ENCODE results near the gene PDCD10. TPM values are rescaled to one million over a fixed set of nuclear protein-coding genes. Genes with fewer than 3 reads are reported as not detected.

The PDCD10 gene
- total RNA-seq, 1 donor from 2014 or later, result 54.8 TPM

GRCh38 chr3:167710552-167710951 lies 24.1 kb downstream of the PDCD10 start:
- TF ChIP-seq, protein P1, sequence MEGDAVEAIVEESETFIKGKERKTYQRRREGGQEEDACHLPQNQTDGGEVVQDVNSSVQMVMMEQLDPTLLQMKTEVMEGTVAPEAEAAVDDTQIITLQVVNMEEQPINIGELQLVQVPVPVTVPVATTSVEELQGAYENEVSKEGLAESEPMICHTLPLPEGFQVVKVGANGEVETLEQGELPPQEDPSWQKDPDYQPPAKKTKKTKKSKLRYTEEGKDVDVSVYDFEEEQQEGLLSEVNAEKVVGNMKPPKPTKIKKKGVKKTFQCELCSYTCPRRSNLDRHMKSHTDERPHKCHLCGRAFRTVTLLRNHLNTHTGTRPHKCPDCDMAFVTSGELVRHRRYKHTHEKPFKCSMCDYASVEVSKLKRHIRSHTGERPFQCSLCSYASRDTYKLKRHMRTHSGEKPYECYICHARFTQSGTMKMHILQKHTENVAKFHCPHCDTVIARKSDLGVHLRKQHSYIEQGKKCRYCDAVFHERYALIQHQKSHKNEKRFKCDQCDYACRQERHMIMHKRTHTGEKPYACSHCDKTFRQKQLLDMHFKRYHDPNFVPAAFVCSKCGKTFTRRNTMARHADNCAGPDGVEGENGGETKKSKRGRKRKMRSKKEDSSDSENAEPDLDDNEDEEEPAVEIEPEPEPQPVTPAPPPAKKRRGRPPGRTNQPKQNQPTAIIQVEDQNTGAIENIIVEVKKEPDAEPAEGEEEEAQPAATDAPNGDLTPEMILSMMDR (IDR thresholded peaks at IDR 0.05), result no peak
- Mint-ChIP-seq H3K9me3 (no peaks in the 10 kb centered on the region), H3K27ac (no peak overlapping the region), H3K4me1 (peaks cover 31% of the 10 kb centered on the region), H3K4me3 (no peak overlapping the region), H3K27me3 (no peaks in the 10 kb centered on the region), H3K36me3 (ENCODE audit: low read depth) (peaks cover 90% of the 10 kb centered on the region)
- ATAC-seq (ENCODE audit: low read depth), result no peak
- DNase-seq, result no peak
- ChIA-PET CTCF (no interaction called here), POLR2A (no interaction called here)
- intact Hi-C loops (cut with micrococcal nuclease), result no loop called here

DNA sequence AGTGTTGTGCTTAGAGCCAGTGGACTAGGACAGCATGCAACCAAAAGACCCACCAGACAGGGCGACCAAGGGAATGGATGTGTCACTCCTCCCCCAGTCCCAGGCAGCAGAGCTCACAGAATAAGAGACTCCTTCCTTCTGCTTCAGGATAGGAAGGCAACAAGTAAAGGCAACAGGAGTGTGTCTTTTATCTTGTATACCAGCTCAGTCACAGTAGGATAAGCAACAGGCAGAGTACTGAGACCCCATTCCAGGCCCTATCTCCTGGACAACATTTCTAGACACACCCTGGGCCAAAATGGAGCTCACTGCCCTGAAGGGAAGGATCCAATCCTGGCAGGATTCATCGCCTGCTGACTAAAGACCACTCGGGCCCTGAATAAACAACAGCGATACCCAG lies 25.0 kb downstream of the PDCD10 start:
- POLR2A ChIA-PET, result no interaction called here
- CTCF ChIA-PET, result no interaction called here
- TF ChIP-seq, protein P1 (IDR thresholded peaks at IDR 0.05), result no peak
- H3K9me3 Mint-ChIP-seq, result no peaks in the 10 kb centered on the region
- ATAC-seq (ENCODE audit: low read depth), result no peak
- H3K27me3 Mint-ChIP-seq, result no peaks in the 10 kb centered on the region
- H3K36me3 Mint-ChIP-seq (ENCODE audit: low read depth), result peaks cover 84% of the 10 kb centered on the region
- H3K4me1 Mint-ChIP-seq, result peaks cover 24% of the 10 kb centered on the region
- H3K27ac Mint-ChIP-seq, result no peak overlapping the region
- intact Hi-C loops (cut with micrococcal nuclease), result no loop called here
- DNase-seq, result no peak
- no peak overlapping the region for H3K4me3 Mint-ChIP-seq

GRCh38 chr3:167705840-167706239 lies 28.9 kb downstream of the PDCD10 start:
- ChIA-PET CTCF (interaction anchor here (1.0 kb wide), 1 partner anchor 20 kb away, joined by 4 read pairs; no protein-coding TSS in a partner anchor), POLR2A (no interaction called here)
- Mint-ChIP-seq H3K36me3 (ENCODE audit: low read depth) (peaks cover 71% of the 10 kb centered on the region), H3K27me3 (no peaks in the 10 kb centered on the region), H3K4me1 (peaks cover under 1% of the 10 kb centered on the region), H3K9me3 (no peaks in the 10 kb centered on the region), H3K4me3 (no peak overlapping the region), H3K27ac (no peak overlapping the region)
- ATAC-seq (ENCODE audit: low read depth) (no peak), DNase-seq (no peak)
- intact Hi-C loops (cut with micrococcal nuclease), result loop anchor here (2.0 kb wide), 1 partner anchor 13 kb away; no protein-coding TSS in a partner anchor
- TF ChIP-seq, protein P1 (IDR thresholded peaks at IDR 0.05), result no peak

DNA sequence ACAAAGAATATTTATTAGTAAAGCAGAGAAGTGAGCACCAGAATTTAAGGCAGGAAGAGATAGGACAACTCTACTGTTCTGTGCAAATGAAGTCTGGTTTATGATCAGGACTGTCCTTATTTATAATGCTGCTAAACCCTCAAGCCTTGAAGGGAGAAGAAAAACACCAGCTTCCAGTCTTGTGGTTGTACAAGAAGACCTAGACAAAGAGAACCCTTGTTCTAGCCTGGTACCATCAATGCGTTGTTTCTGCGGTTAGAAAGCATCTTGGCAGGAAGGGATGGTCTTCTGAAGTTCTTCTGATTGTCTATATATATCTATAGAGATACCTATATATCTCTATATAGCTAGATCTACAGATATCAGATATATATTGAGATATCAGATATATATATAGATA lies 33.8 kb downstream of the PDCD10 start:
- H3K27ac Mint-ChIP-seq, result no peak overlapping the region
- DNase-seq (no peak), ATAC-seq (ENCODE audit: low read depth) (no peak)
- no peak overlapping the region for H3K4me3 Mint-ChIP-seq
- intact Hi-C loops (cut with micrococcal nuclease), result no loop called here
- CTCF ChIA-PET, result interaction anchor here (0.9 kb wide), 1 partner anchor 16 kb away, joined by 3 read pairs; no protein-coding TSS in a partner anchor
- POLR2A ChIA-PET, result no interaction called here
- peaks cover 64% of the 10 kb centered on the region for H3K36me3 Mint-ChIP-seq (ENCODE audit: low read depth)
- no peaks in the 10 kb centered on the region for H3K4me1 Mint-ChIP-seq
- TF ChIP-seq, protein P1 (IDR thresholded peaks at IDR 0.05), result no peak
- no peaks in the 10 kb centered on the region for H3K27me3 Mint-ChIP-seq
- no peaks in the 10 kb centered on the region for H3K9me3 Mint-ChIP-seq

DNA sequence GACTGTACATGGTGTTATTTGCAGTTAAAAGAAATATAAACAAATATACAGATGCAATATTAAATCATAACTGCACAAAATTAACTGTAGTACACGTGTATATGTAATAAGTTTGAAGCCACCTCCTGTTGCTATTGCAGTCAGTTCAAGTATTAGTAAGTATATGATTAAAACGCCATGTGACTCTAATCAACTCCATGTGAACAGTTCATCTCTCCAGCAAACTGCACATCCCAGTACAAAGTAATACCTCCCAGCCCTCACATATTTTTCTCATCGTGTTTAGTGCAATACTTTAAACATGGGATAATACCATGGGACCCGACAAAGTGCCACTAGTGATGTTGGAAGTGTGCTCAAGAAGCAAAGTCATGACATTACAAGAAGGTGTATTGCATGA lies 34.6 kb downstream of the PDCD10 start:
- POLR2A ChIA-PET, result no interaction called here
- H3K27ac Mint-ChIP-seq, result no peak overlapping the region
- no peak overlapping the region for H3K4me3 Mint-ChIP-seq
- ATAC-seq (ENCODE audit: low read depth), result no peak
- intact Hi-C loops (cut with micrococcal nuclease), result no loop called here
- TF ChIP-seq, protein P1 (IDR thresholded peaks at IDR 0.05), result no peak
- CTCF ChIA-PET, result interaction anchor here (1.1 to 1.3 kb wide), 3 partner anchors 14 to 182 kb away, joined by 3 read pairs; no protein-coding TSS in a partner anchor
- no peaks in the 10 kb centered on the region for H3K27me3 Mint-ChIP-seq
- H3K4me1 Mint-ChIP-seq, result no peaks in the 10 kb centered on the region
- no peaks in the 10 kb centered on the region for H3K9me3 Mint-ChIP-seq
- DNase-seq, result no peak
- peaks cover 68% of the 10 kb centered on the region for H3K36me3 Mint-ChIP-seq (ENCODE audit: low read depth)
